HL-60 (cell line): Measurements from ENCODE around the gene MOCOS.

Source experiments
- DNase-seq, 2 experiments: peaks; one replicate each; pipeline ENCODE4 v3.0.0-alpha.2; 2010 to 2020; ENCODE audit warnings: low read depth in 1 of 2, low spot score in 1 of 2
- H3K27ac ChIP-seq: fragments of 250-450 bp; sonication (Bioruptor Pico); replicated peaks from 2 replicates; pipeline ENCODE4 v1.5.1; 2020; ENCODE audit warnings: mild to moderate bottlenecking, moderate library complexity
- H3K27me3 ChIP-seq: fragments of 250-450 bp; sonication (Bioruptor Pico); 2 replicates; pipeline ENCODE4 v1.5.1; 2021; ENCODE audit warnings: mild to moderate bottlenecking, moderate library complexity; ENCODE audit not compliant: insufficient read depth, poor library complexity, severe bottlenecking
- H3K4me3 ChIP-seq: replicated peaks from 2 replicates; pipeline ENCODE4 v1.5.1; 2011; ENCODE audit warnings: mild to moderate bottlenecking, control low read depth, low read length; ENCODE audit not compliant: insufficient read depth
- CTCF ChIP-seq: IDR thresholded peaks from one replicate; pipeline ENCODE4 v1.5.1; 2011; ENCODE audit warnings: low read length, control low read depth, inconsistent platforms; ENCODE audit not compliant: insufficient read depth
- GABPA ChIP-seq: IDR thresholded peaks from 2 replicates; pipeline ENCODE4 v1.6.1; 2012; ENCODE audit warnings: low read depth
- POLR2AphosphoS5 ChIP-seq: IDR thresholded peaks from 2 replicates; pipeline ENCODE4 v1.6.1; 2012; ENCODE audit warnings: low read depth
- REST ChIP-seq: IDR thresholded peaks from 2 replicates; pipeline ENCODE4 v1.6.1; 2012; ENCODE audit warnings: low read depth; ENCODE audit not compliant: insufficient replicate concordance
- SPI1 ChIP-seq: IDR thresholded peaks from 2 replicates; pipeline ENCODE4 v1.6.1; 2012; ENCODE audit warnings: low read depth, mild to moderate bottlenecking, borderline replicate concordance

The MOCOS gene

GRCh38 chr18:36250827-36251226, 63.5 kb downstream of the MOCOS start:
- H3K27me3 ChIP-seq, result peaks cover 6% of the 10 kb centered on the region
- H3K27ac ChIP-seq, result no peak overlapping the region
- TF ChIP-seq CTCF (no peak), SPI1 (no peak)
- no peak for DNase-seq
- H3K4me3 ChIP-seq, result no peak overlapping the region

GRCh38 chr18:36255072-36255698, 67.9 kb downstream of the MOCOS start:
- no peak for DNase-seq
- TF ChIP-seq POLR2AphosphoS5 (no peak), SPI1 (no peak), GABPA (no peak), CTCF (no peak)
- Histone ChIP-seq H3K27ac (no peak overlapping the region), H3K4me3 (no peak overlapping the region), H3K27me3 (peaks cover 12% of the 10 kb centered on the region)

GRCh38 chr18:36256094-36256493, 68.8 kb downstream of the MOCOS start:
- Histone ChIP-seq H3K27ac (no peak overlapping the region), H3K27me3 (peaks cover 13% of the 10 kb centered on the region), H3K4me3 (no peak overlapping the region)
- DNase-seq, result no peak
- TF ChIP-seq SPI1, result no peak
- no peak for TF ChIP-seq GABPA
- TF ChIP-seq POLR2AphosphoS5, result no peak
- no peak for TF ChIP-seq CTCF
- TF ChIP-seq REST, result no peak

GRCh38 chr18:36262971-36263370, 75.7 kb downstream of the MOCOS start:
- TF ChIP-seq POLR2AphosphoS5 (no peak), REST (no peak), SPI1 (no peak), GABPA (no peak), CTCF (no peak)
- DNase-seq, result no peak
- no peak overlapping the region for H3K4me3 ChIP-seq
- H3K27ac ChIP-seq, result no peak overlapping the region
- H3K27me3 ChIP-seq, result peaks cover 29% of the 10 kb centered on the region
